ENCODE results near the gene ENAH. TPM values are rescaled to one million over a fixed set of nuclear protein-coding genes. Genes with fewer than 3 reads are reported as not detected.
"Not testable (repeated sequence)": the region's sequence is repeated elsewhere in the genome, so short reads cannot be mapped to it uniquely, and the experiment has no call there.

The ENAH gene
- polyA plus RNA-seq (ENCODE audit: insufficient read depth in 1 of 5, insufficient read length in 5 of 5, low replicate concordance in 1 of 5), result 100 to 1,000 TPM; 169 to 253 (median 235) TPM
- long read RNA-seq, donor 1, full-length matches to known transcripts, result 15 of 50 reads
- long read RNA-seq, donor 1, partial matches to known transcripts, result 35 of 50 reads
- long read RNA-seq, donor 1, other reads (novel, unspliced or antisense), result 0 of 50 reads
- long read RNA-seq, donor 2, full-length matches to known transcripts, result 14 of 22 reads
- long read RNA-seq, donor 2, partial matches to known transcripts, result 8 of 22 reads
- long read RNA-seq, donor 2, other reads (novel, unspliced or antisense), result 0 of 22 reads
- long read RNA-seq, donor 3, full-length matches to known transcripts, result 7 of 18 reads
- long read RNA-seq, donor 3, partial matches to known transcripts, result 11 of 18 reads
- long read RNA-seq, donor 3, other reads (novel, unspliced or antisense), result 0 of 18 reads
- long read RNA-seq, donor 4, transcript ENAH-203 (14 exons, 2,758 nt), result major isoform, 6 of 60 reads
- long read RNA-seq, donor 4, partial matches to known transcripts, result 52 of 60 reads
- long read RNA-seq, donor 4, other reads (novel, unspliced or antisense), result 0 of 60 reads
- long read RNA-seq, donor 5, full-length matches to known transcripts, result 10 of 43 reads
- long read RNA-seq, donor 5, partial matches to known transcripts, result 33 of 43 reads
- long read RNA-seq, donor 5, other reads (novel, unspliced or antisense), result 0 of 43 reads
- long read RNA-seq, donor 6, full-length matches to known transcripts, result 18 of 57 reads
- long read RNA-seq, donor 6, partial matches to known transcripts, result 39 of 57 reads
- long read RNA-seq, donor 6, other reads (novel, unspliced or antisense), result 0 of 57 reads
- long read RNA-seq, donor 7, full-length matches to known transcripts, result 18 of 39 reads
- long read RNA-seq, donor 7, partial matches to known transcripts, result 21 of 39 reads
- long read RNA-seq, donor 7, other reads (novel, unspliced or antisense), result 0 of 39 reads
- long read RNA-seq, donor 8, full-length matches to known transcripts, result 7 of 25 reads
- long read RNA-seq, donor 8, partial matches to known transcripts, result 18 of 25 reads
- long read RNA-seq, donor 8, other reads (novel, unspliced or antisense), result 0 of 25 reads

- DNase-seq, result peak; percentile 84 to 87
These were observed at the start of gene ENAH for GRCh38 chr1:225652729-225653462. Gene ENAH (minus strand): TSS chr1:225653123. CDS start chr1:225652690, 433 bp downstream.

DNA sequence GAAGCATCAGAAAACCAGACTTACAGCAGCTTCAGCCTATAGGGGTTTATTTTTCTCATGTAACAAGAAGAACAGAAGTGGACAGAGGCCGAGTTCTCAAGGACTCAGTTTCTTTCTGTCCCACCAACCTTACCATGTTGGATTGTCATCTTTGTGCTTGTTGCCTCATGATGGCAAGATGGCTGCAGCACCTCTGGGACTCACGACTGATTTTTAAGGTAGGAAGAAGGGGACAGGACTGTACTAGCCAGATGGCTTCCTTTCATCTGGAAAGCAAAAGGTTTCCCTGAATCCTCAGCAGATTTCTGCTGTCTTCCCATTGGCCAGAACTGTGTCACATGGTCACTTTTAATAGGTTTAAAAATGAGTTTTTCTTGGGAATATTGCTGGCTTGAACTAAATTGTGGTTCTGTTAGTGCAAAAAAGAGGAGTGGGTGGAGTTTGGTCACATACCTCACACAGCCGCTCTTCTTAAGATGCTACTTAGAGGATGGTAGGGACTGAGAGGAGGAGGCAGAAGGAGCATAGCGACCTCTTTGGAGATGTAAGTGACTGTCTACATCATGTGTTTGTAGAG is 48.1 kb upstream of the ENAH start:
- no peak for DNase-seq

GRCh38 chr1:225700164-225700821 is 47.4 kb upstream of the ENAH start:
- DNase-seq, result no peak

DNA sequence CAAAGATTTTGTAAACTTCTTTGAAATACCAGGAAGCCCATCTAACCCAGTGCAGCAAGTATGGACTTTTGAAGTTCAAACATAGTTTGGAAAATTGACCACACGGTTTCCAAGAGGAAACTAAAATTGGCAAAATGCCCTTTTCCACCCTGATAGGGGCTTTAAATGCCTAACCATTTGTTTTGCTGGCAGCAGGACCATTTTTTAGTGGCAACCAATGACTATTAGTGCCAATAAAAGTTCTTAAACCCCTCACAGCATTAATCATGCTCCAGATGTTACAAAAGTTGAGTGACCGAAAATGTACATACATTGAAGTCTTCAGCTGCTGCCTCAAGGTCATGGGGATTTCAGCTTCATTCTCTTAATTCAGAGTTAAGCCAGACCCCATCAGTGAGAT is 46.4 kb upstream of the ENAH start:
- no peak for DNase-seq

DNA sequence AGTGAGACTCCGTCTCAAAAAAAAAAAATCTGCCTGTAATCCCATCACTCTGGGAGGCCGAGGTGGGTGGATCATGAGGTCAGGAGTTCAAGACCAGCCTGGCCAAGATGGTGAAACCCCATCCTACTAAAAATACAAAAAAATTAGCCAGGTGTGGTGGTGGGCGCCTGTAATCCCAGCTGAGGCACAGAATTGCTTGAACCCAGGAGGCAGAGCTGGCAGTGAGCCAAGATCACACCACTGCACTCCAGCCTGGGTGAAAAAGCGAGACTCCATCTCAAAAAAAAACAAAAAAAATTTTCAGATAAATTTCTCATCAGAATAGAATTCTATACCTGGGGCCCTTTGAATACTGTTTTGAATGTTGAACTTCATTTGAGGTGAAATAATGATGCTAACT is 45.3 kb upstream of the ENAH start:
- DNase-seq, result not testable (repeated sequence)

DNA sequence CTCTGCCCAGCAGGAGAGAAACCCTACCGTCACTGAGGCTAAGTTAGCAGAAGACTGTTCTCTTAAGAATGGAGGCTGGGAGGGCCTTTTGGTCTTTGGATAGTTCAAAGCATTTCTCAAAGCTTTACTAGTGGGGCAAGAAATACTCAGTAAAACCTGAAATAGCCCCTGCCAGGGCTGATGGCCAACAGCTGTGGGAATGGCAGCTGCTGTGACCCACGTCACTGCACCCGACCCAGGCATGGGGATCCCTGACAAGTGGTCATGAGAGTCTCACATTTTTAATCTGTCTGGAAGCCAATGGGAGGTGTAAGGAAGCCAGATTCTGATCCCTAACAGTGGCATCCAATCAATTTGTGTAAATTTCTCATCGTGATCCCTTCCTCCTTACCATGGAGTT is 44.5 kb upstream of the ENAH start:
- no peak for DNase-seq

DNA sequence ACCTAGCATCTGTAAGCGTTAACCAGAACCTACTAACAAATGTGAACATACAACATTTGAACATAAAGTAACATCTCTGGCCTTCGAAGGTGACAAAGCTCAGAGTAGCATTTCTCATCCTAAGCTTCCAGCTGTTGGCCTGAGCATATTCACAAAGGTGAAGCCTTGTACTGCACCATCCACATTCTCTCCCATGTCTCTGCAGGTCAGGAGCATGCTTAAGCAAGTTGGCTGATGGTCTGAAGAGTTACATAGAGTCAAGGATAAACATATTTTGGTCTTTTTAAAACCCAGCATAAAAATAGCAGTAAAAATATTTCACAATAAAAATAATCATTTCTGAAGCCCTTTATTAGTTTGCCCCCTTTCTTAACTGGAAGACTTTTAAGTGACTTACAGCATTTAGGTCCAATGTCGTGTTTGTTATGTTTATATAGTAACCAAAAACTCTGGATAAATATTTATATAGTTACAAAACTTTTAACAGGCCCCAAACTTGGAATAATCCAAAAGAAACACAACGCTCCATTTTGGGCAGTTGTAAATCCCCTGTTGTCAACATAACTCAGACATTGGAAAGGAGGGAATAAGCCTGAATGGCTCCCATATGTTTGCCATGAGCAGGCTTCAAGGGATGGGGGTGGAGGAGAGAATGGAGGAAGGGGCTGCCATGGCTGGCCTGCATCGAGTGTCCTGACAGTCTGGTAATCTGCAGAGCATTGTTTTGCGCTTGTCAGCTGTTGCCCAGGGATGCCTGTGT is 42.8 kb upstream of the ENAH start:
- peak; percentile 71 to 78 for DNase-seq

DNA sequence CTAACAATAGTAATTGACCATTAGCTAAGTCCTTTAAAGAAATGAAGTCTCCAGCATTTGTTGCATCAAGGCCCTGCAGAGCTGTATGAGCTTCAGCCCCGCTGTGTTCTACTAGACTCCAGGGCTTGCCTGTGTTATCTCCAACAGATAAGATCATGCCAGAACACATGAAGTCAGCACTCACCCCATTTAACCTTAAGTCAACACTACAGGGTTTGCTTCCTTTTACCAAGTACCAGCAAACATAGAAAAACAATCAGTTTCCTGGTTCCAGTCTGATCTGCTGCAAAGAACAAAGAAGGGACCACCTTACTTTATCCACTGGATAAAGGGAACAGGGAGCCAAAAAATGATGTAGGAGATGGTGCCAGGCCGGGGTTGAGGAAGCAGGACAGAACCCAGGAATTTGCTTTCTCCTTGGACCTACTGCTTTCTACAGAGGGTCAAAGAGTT is 41.3 kb upstream of the ENAH start:
- DNase-seq, result peak in 1 of 2 donors; percentile 67

GRCh38 chr1:225693697-225694096 is 40.8 kb upstream of the ENAH start:
- not testable (repeated sequence) for DNase-seq

DNA sequence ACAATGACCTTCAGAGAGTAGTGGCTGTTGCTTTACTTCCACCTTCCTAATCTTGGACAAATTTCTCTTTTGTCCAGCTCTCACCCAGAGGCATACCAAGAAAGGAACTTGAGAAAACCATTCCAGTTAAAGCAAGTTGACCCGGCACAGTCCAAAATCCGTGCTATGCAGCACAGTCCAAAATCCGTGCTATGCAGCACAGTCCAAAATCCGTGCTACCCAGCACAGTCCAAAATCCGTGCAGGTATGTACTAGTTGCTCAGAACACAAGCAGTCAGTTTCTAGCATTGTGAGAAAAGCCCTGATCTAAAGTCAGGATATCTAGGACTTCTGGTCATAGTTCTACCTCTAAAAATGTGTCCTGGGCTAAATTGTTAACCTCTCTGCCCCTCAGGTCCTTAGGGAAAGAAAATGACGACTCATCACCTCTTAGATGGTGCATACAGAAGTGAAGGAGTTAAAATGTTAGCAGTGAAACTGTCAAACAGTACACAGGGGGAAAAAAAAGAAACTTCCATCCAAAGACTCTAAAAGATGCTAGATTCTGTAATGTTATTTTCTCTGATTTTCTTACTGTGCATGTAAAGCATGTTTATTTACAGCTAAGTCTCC is 40.3 kb upstream of the ENAH start:
- no peak for DNase-seq

- no peak for DNase-seq
These were observed 39.6 kb upstream of the ENAH start for GRCh38 chr1:225692517-225692879.

DNA sequence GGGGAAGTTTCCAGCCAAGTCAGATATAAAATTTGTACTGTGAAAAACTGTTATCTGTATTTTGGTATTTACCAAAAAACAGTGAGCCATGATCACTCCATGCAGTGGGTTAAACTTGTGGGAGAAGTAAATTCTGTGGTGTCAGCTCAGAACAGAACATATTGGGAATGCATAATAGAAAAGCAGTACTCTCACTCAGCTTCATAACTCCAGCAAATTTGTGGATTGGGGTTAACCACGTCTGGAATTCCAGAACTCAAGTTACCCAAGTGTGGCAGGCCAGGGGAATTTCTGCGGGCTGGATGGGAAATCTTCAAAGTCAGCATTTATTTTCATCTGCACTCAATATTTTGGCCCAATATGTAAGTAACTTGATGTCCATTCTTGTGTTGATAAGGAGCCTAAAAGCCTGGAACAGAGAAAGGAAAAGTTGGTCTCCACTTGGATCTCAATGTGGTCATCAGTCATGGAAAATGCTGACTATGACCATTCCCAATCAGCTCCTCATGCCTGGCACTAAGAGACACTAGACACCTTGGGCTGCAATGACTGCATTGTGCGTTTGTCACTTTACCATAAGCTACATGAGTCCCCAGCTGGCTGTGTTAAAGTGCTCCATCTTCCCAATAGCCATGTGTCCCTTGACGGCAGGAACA is 39.1 kb upstream of the ENAH start:
- DNase-seq, result no peak

DNA sequence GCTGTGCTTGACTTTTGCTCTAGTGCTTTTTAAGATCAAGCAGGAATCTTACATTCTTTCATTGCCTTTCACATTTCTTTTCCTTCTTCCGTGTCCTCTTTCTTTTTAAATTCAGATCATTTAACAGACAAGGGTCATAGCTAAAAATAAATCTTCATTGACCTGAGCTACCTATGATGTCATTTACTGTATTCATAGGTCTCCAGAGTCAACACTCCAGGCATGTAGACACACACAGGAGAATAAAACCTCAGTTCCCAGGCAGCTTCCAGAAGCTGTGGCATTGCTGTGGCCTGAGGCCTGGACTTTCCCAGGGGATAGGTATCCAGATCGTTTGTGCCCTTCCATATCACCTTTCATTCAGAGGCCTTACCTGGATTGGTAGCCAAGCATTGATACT is 38.5 kb upstream of the ENAH start:
- no peak for DNase-seq

GRCh38 chr1:225689882-225690459 is 37.0 kb upstream of the ENAH start:
- DNase-seq, result no peak

- DNase-seq, result no peak
These were observed 35.4 kb upstream of the ENAH start for GRCh38 chr1:225688345-225688744.

DNA sequence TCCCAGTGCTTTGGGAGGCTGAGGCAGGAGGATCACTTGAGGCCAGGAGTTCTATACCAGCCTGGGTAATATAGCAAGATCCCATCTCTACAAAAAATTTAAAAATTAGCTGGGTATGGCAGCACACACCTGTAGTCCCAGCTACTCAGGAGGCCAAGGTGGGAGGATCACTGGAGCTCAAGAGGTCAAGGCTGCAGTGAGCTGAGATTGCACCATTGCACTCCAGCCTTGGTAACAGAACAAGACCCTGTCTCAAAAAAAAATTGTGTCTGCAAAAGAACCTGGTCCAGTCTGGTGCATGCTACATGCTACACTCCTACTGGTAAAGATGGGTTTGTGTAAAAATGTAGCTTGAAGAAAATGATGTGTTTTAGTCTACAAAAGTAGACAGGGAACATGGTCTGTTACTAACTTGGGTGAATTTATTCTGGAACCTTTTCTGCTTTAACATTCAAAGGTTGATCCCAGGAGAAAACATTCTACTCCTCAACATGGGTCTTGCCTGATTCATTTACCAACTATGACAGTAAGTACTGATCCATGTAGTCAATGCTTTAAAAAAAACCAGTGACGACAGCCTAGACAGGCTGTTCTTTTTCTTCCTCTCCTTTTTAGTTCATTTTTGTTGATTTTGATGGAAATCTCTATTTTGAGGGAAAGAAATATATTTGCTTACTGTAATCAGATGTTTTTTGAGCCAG is 32.7 kb upstream of the ENAH start:
- DNase-seq, result no peak

DNA sequence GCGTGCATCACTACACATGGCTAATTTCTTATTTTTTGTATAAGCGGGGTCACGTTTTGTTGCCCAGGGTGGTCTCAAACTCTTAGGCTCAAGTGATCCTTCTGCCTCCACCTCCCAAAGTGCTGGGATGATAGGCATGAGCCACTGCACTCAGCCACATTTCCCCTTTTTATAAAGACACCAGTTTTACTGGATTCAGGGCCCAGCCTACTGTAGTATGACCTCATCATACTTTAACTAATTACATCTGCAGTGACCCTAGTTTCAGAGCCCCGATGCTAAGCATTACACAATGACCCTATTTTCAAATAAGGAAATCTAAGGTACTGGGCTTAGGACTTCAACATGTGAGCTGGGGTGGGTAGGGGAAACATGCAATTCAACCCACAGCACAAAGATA is 31.8 kb upstream of the ENAH start:
- DNase-seq, result no peak

DNA sequence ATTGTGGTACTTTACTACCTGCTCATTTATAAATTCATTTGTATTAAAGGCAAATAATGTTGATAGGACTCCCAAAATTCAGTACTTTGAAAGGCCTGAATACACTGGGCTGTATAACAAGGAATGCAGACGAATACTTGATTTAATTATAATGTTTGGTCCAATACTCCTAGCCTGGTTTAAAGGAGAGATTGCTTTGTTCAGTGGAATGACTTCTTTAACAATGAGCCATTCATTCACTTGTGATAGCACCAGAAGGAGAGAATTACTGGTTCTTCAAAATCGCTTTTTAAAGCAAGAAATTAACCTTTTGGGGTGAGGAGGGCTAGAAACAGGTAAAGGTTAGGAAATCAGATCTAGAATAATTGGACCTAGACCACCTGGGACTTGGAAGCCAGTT is 28.3 kb upstream of the ENAH start:
- DNase-seq, result no peak

All from right lung (tissue), 10 donors.